GM10847 (cell line): ENCODE data around the gene JCAD.

Source experiments
- POLR2A ChIP-seq: IDR thresholded peaks from 2 replicates; pipeline ENCODE4 v1.6.1; 2011; ENCODE audit not compliant: insufficient read length; ENCODE audit errors: extremely low read depth

Gene JCAD

GRCh38 chr10:30039988-30040387 lies 19.4 kb downstream of the JCAD start:
- TF ChIP-seq POLR2A, result no peak

- TF ChIP-seq POLR2A, result no peak
These were observed 19.8 kb downstream of the JCAD start for GRCh38 chr10:30039567-30039966.

GRCh38 chr10:30038781-30039536 lies 20.4 kb downstream of the JCAD start:
- TF ChIP-seq POLR2A, result no peak

GRCh38 chr10:30037620-30038336 lies 21.6 kb downstream of the JCAD start:
- TF ChIP-seq POLR2A, result no peak

GRCh38 chr10:30036811-30037210 lies 22.6 kb downstream of the JCAD start:
- TF ChIP-seq POLR2A, result no peak

GRCh38 chr10:30036341-30036740 lies 23.0 kb downstream of the JCAD start:
- no peak for TF ChIP-seq POLR2A

- no peak for TF ChIP-seq POLR2A
These were observed 24.8 kb downstream of the JCAD start for GRCh38 chr10:30034433-30035137.

- TF ChIP-seq POLR2A, result no peak
These were observed 27.3 kb downstream of the JCAD start for GRCh38 chr10:30032125-30032524.

GRCh38 chr10:30029872-30030256 lies 29.5 kb downstream of the JCAD start:
- TF ChIP-seq POLR2A, result no peak

GRCh38 chr10:30029164-30029871 lies 30.1 kb downstream of the JCAD start:
- no peak for TF ChIP-seq POLR2A

GRCh38 chr10:30028738-30029030 lies 30.7 kb downstream of the JCAD start:
- no peak for TF ChIP-seq POLR2A

- TF ChIP-seq POLR2A, result no peak
These were observed 31.2 kb downstream of the JCAD start for GRCh38 chr10:30028006-30028737.

- TF ChIP-seq POLR2A, result no peak
These were observed 32.1 kb downstream of the JCAD start for GRCh38 chr10:30027057-30028005.

GRCh38 chr10:30026578-30026977 lies 32.8 kb downstream of the JCAD start:
- TF ChIP-seq POLR2A, result no peak
